ENCODE data around the gene BCL7A. TPM values are rescaled to one million over a fixed set of nuclear protein-coding genes. Genes with fewer than 3 reads are reported as not detected.

Gene BCL7A
- total RNA-seq, 1 experiment from 2014 or later = 14.5 TPM

DNA sequence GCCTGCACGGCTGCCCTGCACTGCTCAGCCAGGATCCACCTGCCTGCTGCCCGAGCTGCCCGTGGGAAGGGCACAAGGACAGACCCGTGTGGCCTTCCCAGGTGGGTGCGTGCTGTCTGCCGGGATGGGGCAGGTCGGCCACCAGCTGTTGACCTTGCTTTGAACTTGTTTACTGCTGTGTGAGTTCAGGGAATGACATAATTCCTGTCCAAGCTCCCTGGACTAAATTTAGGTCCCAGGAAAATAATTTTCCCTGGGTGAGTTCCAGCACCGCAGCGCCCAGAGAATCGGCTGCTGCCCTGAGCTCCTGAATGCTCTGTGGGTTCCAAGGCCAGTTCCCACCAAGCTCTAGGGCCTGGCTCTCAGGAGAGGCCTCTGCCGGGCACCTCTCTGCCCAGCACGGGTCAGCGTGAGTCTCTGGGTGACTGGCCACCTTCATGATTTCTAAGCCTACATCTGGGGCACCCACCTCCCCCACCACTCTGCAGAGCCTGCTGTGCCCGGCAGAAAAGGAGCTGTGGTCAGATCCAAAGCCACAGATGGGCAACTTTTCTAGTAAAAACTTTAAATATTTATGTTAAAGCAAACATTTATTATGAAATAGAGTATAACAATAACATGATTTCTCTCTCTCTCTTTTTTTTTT lies 29.7 kb downstream of the BCL7A start:
- CTCF ChIA-PET = interaction anchor here (0.5 to 0.9 kb wide), 3 partner anchors 73 to 278 kb away, joined by 3 read pairs; no protein-coding TSS in a partner anchor
- POLR2A ChIA-PET = interaction anchor here (0.6 kb wide), 1 partner anchor 142 kb away, joined by 3 read pairs; no protein-coding TSS in a partner anchor
- ATAC-seq (0 out of 2 replicates have a peak, but pooled peaks have one; percentile 25), DNase-seq (ENCODE audit: low read depth, low spot score) (no peak)
- Histone ChIP-seq H3K27me3 (ENCODE audit: control insufficient read depth, insufficient read depth, low read length) (no peaks in the 10 kb centered on the region), H3K27ac (ENCODE audit: low read length) (no peak overlapping the region), H3K9me3 (ENCODE audit: control insufficient read depth, insufficient read depth, low read depth, low read length) (no peaks in the 10 kb centered on the region), H3K4me3 (ENCODE audit: low read depth in 2 of 2, low read length in 2 of 2) (no peak overlapping the region), H3K4me1 (ENCODE audit: control insufficient read depth, insufficient read depth, low read length) (peaks cover 4% of the 10 kb centered on the region; the same call in 1 of the 2 replicates), H3K36me3 (ENCODE audit: control insufficient read depth, insufficient read depth, low read length) (no peaks in the 10 kb centered on the region)
- intact Hi-C loops (cut with micrococcal nuclease; ENCODE audit: unreplicated experiment) (loop anchor here (10.0 kb wide), 1 partner anchor 133 kb away; the partner anchor contains the start of gene LRRC43), in situ Hi-C loops (cut with HindIII; ENCODE audit: low pct_unique_long_range_greater_than_20kb, low sequenced_read_pairs) (no loop called here)
- TF ChIP-seq POLR2AphosphoS5 (IDR thresholded peaks at IDR 0.05; ENCODE audit: low read depth, low read length) (no peak), SIN3A (IDR thresholded peaks at IDR 0.05; ENCODE audit: borderline replicate concordance, insufficient read depth, low read depth, low read length) (no peak), TCF7L2 (IDR thresholded peaks at IDR 0.05; ENCODE audit: low read depth, low read length) (no peak)
- TF ChIP-seq, protein P1, sequence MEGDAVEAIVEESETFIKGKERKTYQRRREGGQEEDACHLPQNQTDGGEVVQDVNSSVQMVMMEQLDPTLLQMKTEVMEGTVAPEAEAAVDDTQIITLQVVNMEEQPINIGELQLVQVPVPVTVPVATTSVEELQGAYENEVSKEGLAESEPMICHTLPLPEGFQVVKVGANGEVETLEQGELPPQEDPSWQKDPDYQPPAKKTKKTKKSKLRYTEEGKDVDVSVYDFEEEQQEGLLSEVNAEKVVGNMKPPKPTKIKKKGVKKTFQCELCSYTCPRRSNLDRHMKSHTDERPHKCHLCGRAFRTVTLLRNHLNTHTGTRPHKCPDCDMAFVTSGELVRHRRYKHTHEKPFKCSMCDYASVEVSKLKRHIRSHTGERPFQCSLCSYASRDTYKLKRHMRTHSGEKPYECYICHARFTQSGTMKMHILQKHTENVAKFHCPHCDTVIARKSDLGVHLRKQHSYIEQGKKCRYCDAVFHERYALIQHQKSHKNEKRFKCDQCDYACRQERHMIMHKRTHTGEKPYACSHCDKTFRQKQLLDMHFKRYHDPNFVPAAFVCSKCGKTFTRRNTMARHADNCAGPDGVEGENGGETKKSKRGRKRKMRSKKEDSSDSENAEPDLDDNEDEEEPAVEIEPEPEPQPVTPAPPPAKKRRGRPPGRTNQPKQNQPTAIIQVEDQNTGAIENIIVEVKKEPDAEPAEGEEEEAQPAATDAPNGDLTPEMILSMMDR (IDR thresholded peaks at IDR 0.05) = no peak
- TF ChIP-seq, protein P2, sequence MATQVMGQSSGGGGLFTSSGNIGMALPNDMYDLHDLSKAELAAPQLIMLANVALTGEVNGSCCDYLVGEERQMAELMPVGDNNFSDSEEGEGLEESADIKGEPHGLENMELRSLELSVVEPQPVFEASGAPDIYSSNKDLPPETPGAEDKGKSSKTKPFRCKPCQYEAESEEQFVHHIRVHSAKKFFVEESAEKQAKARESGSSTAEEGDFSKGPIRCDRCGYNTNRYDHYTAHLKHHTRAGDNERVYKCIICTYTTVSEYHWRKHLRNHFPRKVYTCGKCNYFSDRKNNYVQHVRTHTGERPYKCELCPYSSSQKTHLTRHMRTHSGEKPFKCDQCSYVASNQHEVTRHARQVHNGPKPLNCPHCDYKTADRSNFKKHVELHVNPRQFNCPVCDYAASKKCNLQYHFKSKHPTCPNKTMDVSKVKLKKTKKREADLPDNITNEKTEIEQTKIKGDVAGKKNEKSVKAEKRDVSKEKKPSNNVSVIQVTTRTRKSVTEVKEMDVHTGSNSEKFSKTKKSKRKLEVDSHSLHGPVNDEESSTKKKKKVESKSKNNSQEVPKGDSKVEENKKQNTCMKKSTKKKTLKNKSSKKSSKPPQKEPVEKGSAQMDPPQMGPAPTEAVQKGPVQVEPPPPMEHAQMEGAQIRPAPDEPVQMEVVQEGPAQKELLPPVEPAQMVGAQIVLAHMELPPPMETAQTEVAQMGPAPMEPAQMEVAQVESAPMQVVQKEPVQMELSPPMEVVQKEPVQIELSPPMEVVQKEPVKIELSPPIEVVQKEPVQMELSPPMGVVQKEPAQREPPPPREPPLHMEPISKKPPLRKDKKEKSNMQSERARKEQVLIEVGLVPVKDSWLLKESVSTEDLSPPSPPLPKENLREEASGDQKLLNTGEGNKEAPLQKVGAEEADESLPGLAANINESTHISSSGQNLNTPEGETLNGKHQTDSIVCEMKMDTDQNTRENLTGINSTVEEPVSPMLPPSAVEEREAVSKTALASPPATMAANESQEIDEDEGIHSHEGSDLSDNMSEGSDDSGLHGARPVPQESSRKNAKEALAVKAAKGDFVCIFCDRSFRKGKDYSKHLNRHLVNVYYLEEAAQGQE (IDR thresholded peaks at IDR 0.05; ENCODE audit: insufficient read depth in 1 of 2, low read depth in 2 of 2, low read length in 1 of 2) = no peak
- no TSS peak for BruUV-seq (replicated peaks)

DNA sequence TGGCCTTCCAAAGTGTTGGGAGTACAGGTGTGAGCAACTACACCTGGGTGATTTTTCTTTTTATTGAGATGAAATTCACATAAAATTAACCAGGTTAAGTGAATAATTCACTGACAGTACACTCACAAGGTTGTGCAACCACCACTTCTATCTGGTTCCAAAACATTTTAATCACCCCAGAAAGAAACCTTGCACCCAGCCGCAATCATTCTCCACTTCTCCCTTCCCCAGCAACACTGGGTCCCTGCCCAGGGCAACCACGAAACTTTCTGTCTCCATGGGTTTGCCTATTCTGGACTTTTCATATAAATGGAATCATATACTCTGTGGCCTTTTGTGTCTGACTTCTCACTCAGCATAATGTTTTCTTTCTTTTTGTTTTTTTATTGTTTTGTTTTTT lies 30.6 kb downstream of the BCL7A start:
- ATAC-seq (no peak), DNase-seq (ENCODE audit: low read depth, low spot score) (no peak)
- intact Hi-C loops (cut with micrococcal nuclease; ENCODE audit: unreplicated experiment) (loop anchor here (10.0 kb wide), 1 partner anchor 133 kb away; the partner anchor contains the start of gene LRRC43), in situ Hi-C loops (cut with HindIII; ENCODE audit: low pct_unique_long_range_greater_than_20kb, low sequenced_read_pairs) (no loop called here)
- BruUV-seq (replicated peaks) = no TSS peak
- Histone ChIP-seq H3K27ac (ENCODE audit: low read length) (no peak overlapping the region), H3K4me1 (ENCODE audit: control insufficient read depth, insufficient read depth, low read length) (peaks cover 4% of the 10 kb centered on the region; the same call in 1 of the 2 replicates), H3K9me3 (ENCODE audit: control insufficient read depth, insufficient read depth, low read depth, low read length) (no peaks in the 10 kb centered on the region), H3K36me3 (ENCODE audit: control insufficient read depth, insufficient read depth, low read length) (no peaks in the 10 kb centered on the region), H3K4me3 (ENCODE audit: low read depth in 2 of 2, low read length in 2 of 2) (no peak overlapping the region), H3K27me3 (ENCODE audit: control insufficient read depth, insufficient read depth, low read length) (no peaks in the 10 kb centered on the region)
- CTCF ChIA-PET = interaction anchor here (0.6 kb wide), 1 partner anchor 273 kb away, joined by 3 read pairs; no protein-coding TSS in a partner anchor
- TF ChIP-seq POLR2AphosphoS5 (IDR thresholded peaks at IDR 0.05; ENCODE audit: low read depth, low read length) (no peak), TCF7L2 (IDR thresholded peaks at IDR 0.05; ENCODE audit: low read depth, low read length) (no peak), SIN3A (IDR thresholded peaks at IDR 0.05; ENCODE audit: borderline replicate concordance, insufficient read depth, low read depth, low read length) (no peak)
- TF ChIP-seq, protein P1 (IDR thresholded peaks at IDR 0.05) = no peak
- TF ChIP-seq, protein P2 (IDR thresholded peaks at IDR 0.05; ENCODE audit: insufficient read depth in 1 of 2, low read depth in 2 of 2, low read length in 1 of 2) = no peak
- POLR2A ChIA-PET = no interaction called here

All from Panc1 (cell line).